ENCODE results near the gene MAP1LC3B2. TPM values are rescaled to one million over a fixed set of nuclear protein-coding genes. Genes with fewer than 3 reads are reported as not detected.

Gene MAP1LC3B2
- total and polyA plus RNA-seq, 2 of the 8 experiments (the other 6 are each of a cell fraction or from before 2014, with no cell fraction given): 0.39 to 1.5 TPM

DNA sequence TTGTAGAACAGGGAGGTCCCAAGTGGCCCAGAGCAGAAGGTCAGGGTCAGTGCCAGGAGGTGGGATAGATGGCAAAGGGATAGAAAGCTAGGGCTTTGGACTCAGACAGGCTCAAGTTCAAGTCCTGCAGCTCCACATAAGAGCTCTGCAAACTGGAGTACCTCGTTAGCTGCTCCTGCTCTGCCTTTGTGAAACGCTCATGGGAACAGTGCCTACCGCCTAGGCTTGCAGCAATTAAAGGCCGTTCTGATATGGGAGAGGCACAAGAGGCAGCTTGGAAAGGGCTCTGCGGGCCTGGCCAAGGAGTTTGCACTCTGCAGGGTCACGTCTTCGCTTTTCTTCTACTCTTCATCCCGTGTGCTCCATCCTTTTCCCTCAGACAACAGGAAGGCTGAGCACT is 54.1 kb downstream of the MAP1LC3B2 start:
- H4K8ac ChIP-seq (ENCODE audit: extremely low read depth, insufficient read depth, low read length): no peak overlapping the region
- no peak overlapping the region for H3K4me3 ChIP-seq (ENCODE audit: extremely low read depth in 1 of 4, insufficient read depth in 2 of 4, low read depth in 3 of 4, low read length in 4 of 4)
- DNase-seq (ENCODE audit: low read depth in 1 of 2, low spot score in 2 of 2) (no peak), FAIRE-seq (no peak)
- H3K27me3 ChIP-seq (replicated peaks in 1 of 4; ENCODE audit: control insufficient read depth in 3 of 4, extremely low read depth in 1 of 4, insufficient read depth in 3 of 4, low read length in 3 of 4): no peaks in the 10 kb centered on the region
- no peak overlapping the region for H2BK12ac ChIP-seq (ENCODE audit: low read depth, low read length)
- no peaks in the 10 kb centered on the region for H3K79me2 ChIP-seq (ENCODE audit: control insufficient read depth in 1 of 2, insufficient read depth in 2 of 2, low read length in 2 of 2)
- H3K9me3 ChIP-seq (ENCODE audit: insufficient read depth in 2 of 2, low read depth in 1 of 2, low read length in 1 of 2): 0 out of 4 replicates have a peak, but pooled peaks cover 0 to 3% of the 10 kb centered on the region in 2 experiments
- H2BK5ac ChIP-seq (ENCODE audit: low read depth, low read length): no peak overlapping the region
- no peaks in the 10 kb centered on the region for H3K23me2 ChIP-seq (ENCODE audit: low read depth, low read length)
- no peak overlapping the region for H3K18ac ChIP-seq (ENCODE audit: extremely low read depth, low read length)
- H3K56ac ChIP-seq (replicated peaks; ENCODE audit: insufficient read length, low read depth, low read length): no peak overlapping the region
- peaks cover 0 to 2% (median 0%) of the 10 kb centered on the region in 4 experiments; a peak in 2 of 7 replicates for H3K4me1 ChIP-seq (replicated peaks in 1 of 4; ENCODE audit: control insufficient read depth in 3 of 4, insufficient read depth in 4 of 4, low read length in 3 of 4)
- H3K36me3 ChIP-seq (ENCODE audit: control insufficient read depth in 2 of 4, insufficient read depth in 4 of 4, low read length in 3 of 4): no peaks in the 10 kb centered on the region
- H3K4me2 ChIP-seq (ENCODE audit: insufficient read depth in 1 of 2, low read depth in 2 of 2, low read length in 2 of 2): no peak overlapping the region
- no peaks in the 10 kb centered on the region for H4K20me1 ChIP-seq (replicated peaks in 1 of 2; ENCODE audit: control insufficient read depth in 1 of 2, insufficient read depth in 2 of 2, low read length in 2 of 2)
- ChIA-PET CTCF (ENCODE audit: partially characterized antibody) (interaction anchor here (0.6 to 1.7 kb wide), 8 partner anchors 12 to 630 kb away, joined by 3 to 9 read pairs (median 3); no protein-coding TSS in a partner anchor), POLR2A (ENCODE audit: partially characterized antibody) (interaction anchor here (0.9 kb wide), 1 partner anchor 149 kb away, joined by 3 read pairs; no protein-coding TSS in a partner anchor)
- H3K79me1 ChIP-seq (ENCODE audit: low read depth, low read length): no peaks in the 10 kb centered on the region
- H3K23ac ChIP-seq (ENCODE audit: insufficient read length): no peak overlapping the region
- H2AFZ ChIP-seq (ENCODE audit: low read length): no peak overlapping the region
- 0 out of 2 replicates have a peak overlapping the region, but pooled peaks have one; percentile 4 for H2AK5ac ChIP-seq (ENCODE audit: low read depth, low read length)
- 92% methylated on average over 8 of the region's 8 CpGs; no CpG with 5 or more reads in 1 of the 2 experiments for WGBS, 2 experiments (ENCODE audit: extremely low coverage in 1 of 2, insufficient coverage in 1 of 2, insufficient read length in 1 of 2, insufficient replicate concordance in 2 of 2, low coverage in 1 of 2, low lambda C conversion rate in 2 of 2, missing lambda C conversion rate in 1 of 2)
- no peak overlapping the region for H4K91ac ChIP-seq (replicated peaks; ENCODE audit: insufficient read length, low read length)
- H2BK120ac ChIP-seq (replicated peaks; ENCODE audit: low read depth, low read length): no peak overlapping the region
- no peak overlapping the region for H3K14ac ChIP-seq (ENCODE audit: insufficient read length)
- H2BK15ac ChIP-seq (ENCODE audit: low read length): no peak overlapping the region
- H3K27ac ChIP-seq (ENCODE audit: low read depth, low read length): no peak overlapping the region
- no peak overlapping the region for H2BK20ac ChIP-seq (ENCODE audit: low read length)
- no peak overlapping the region for H3K9ac ChIP-seq (replicated peaks in 1 of 4; ENCODE audit: extremely low read depth in 1 of 4, low read depth in 3 of 4, low read length in 3 of 4)
- H4K5ac ChIP-seq (ENCODE audit: insufficient read length, low read depth, low read length): no peak overlapping the region
- H3K4ac ChIP-seq (replicated peaks; ENCODE audit: insufficient read length, low read depth, low read length): no peak overlapping the region
- TF ChIP-seq NANOG (IDR thresholded peaks at IDR 0.05; ENCODE audit: insufficient read depth, low read depth, low read length, poor library complexity, severe bottlenecking) (no peak), JUN (IDR thresholded peaks at IDR 0.05; ENCODE audit: low read depth, low read length) (no peak), RNF2 (IDR thresholded peaks at IDR 0.05; ENCODE audit: borderline replicate concordance, low read depth, low read length, missing control alignments, poor library complexity, severe bottlenecking) (no peak), RAD21 (IDR thresholded peaks at IDR 0.05 in 1 of 2, conservative IDR thresholded peaks at IDR 0.05 in 1 of 2; ENCODE audit: low read depth in 2 of 2, low read length in 2 of 2) (no peak), TBP (IDR thresholded peaks at IDR 0.05; ENCODE audit: low read depth, low read length) (no peak), CHD1 (IDR thresholded peaks at IDR 0.05; ENCODE audit: low read depth, low read length) (no peak), SRF (IDR thresholded peaks at IDR 0.05; ENCODE audit: low read depth, low read length) (no peak), HDAC2 (IDR thresholded peaks at IDR 0.05; ENCODE audit: borderline replicate concordance in 1 of 2, low read depth in 2 of 2, low read length in 2 of 2) (no peak), TAF1 (IDR thresholded peaks at IDR 0.05; ENCODE audit: low read depth, low read length) (no peak), SIRT6 (IDR thresholded peaks at IDR 0.05; ENCODE audit: low read length) (no peak), POLR2AphosphoS5 (IDR thresholded peaks at IDR 0.05; ENCODE audit: low read depth, low read length) (no peak), YY1 (IDR thresholded peaks at IDR 0.05; ENCODE audit: low read depth, low read length) (no peak), POU5F1 (IDR thresholded peaks at IDR 0.05; ENCODE audit: low read depth, low read length) (no peak), CBX8 (IDR thresholded peaks at IDR 0.05; ENCODE audit: borderline replicate concordance, low read depth, low read length) (no peak)

Measured in H1 (cell line).